Brain microvascular endothelial cell (primary cell): ENCODE results near the gene QSER1.
A peak's percentile ranks its signal among the peaks of the same experiment; 100 is the strongest.

Experiments
- DNase-seq: peaks from one replicate; pipeline ENCODE4 v3.0.0-alpha.2; 2020
- H3K27ac ChIP-seq: fragments of 250-450 bp; sonication (Bioruptor Pico); 2 replicates; pipeline ENCODE4 v1.5.1; 2020; ENCODE audit warnings: mild to moderate bottlenecking, moderate library complexity
- H3K27me3 ChIP-seq: fragments of 250-450 bp; sonication (Bioruptor Pico); replicated peaks from 2 replicates; pipeline ENCODE4 v1.5.1; 2020; ENCODE audit warnings: mild to moderate bottlenecking
- H3K36me3 ChIP-seq: fragments of 250-450 bp; sonication (Bioruptor Pico); replicated peaks from 2 replicates; pipeline ENCODE4 v1.5.1; 2020; ENCODE audit warnings: mild to moderate bottlenecking
- H3K4me3 ChIP-seq: 2 replicates; pipeline ENCODE4 v1.5.1; 2011; ENCODE audit warnings: low read depth, mild to moderate bottlenecking, control low read depth, low read length, moderate library complexity
- in situ Hi-C: cut with HindIII; loops from 2 replicates; pipeline ENCODE4 v1.10.0; 2017; ENCODE audit warnings: low sequenced_read_pairs, low pct_ligation_motif_present
- TF ChIP-seq, protein P1 (sequence below): IDR thresholded peaks from 2 replicates; pipeline ENCODE4 v1.5.1; 2011; ENCODE audit warnings: low read depth, mild to moderate bottlenecking, moderate library complexity, low read length, control low read depth, inconsistent platforms; ENCODE audit errors: missing control alignments

Gene QSER1

DNA sequence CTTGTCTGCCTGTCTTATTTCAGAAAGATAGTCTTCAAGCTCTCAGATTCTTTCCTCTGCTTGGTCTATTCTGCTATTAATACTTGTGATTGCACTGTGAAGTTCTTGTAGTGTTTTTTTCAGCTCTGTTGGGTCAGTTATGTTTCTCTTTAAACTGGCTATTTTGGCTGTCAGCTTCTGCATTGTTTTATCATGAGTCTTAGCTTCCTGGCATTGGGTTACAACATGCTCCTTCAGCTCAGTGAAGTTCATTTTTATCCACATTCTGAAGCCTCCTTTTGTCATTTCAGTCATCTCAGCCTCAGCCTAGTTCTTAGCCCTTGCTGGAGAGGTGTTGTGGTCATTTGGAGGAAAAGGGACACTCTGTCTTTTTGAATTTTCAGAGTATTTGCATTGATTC lies 107.6 kb downstream of the QSER1 start:
- peak; percentile 80 for DNase-seq
- Histone ChIP-seq H3K27ac (no peak overlapping the region), H3K36me3 (no peaks in the 10 kb centered on the region), H3K4me3 (no peak overlapping the region), H3K27me3 (no peaks in the 10 kb centered on the region)
- in situ Hi-C loops: no loop called here
- TF ChIP-seq, protein P1, sequence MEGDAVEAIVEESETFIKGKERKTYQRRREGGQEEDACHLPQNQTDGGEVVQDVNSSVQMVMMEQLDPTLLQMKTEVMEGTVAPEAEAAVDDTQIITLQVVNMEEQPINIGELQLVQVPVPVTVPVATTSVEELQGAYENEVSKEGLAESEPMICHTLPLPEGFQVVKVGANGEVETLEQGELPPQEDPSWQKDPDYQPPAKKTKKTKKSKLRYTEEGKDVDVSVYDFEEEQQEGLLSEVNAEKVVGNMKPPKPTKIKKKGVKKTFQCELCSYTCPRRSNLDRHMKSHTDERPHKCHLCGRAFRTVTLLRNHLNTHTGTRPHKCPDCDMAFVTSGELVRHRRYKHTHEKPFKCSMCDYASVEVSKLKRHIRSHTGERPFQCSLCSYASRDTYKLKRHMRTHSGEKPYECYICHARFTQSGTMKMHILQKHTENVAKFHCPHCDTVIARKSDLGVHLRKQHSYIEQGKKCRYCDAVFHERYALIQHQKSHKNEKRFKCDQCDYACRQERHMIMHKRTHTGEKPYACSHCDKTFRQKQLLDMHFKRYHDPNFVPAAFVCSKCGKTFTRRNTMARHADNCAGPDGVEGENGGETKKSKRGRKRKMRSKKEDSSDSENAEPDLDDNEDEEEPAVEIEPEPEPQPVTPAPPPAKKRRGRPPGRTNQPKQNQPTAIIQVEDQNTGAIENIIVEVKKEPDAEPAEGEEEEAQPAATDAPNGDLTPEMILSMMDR: no peak

GRCh38 chr11:33001281-33001680 lies 108.7 kb downstream of the QSER1 start:
- no peak overlapping the region for H3K4me3 ChIP-seq
- TF ChIP-seq, protein P1: no peak
- DNase-seq: no peak
- in situ Hi-C loops: no loop called here
- no peaks in the 10 kb centered on the region for H3K27me3 ChIP-seq
- H3K36me3 ChIP-seq: no peaks in the 10 kb centered on the region
- no peak overlapping the region for H3K27ac ChIP-seq

DNA sequence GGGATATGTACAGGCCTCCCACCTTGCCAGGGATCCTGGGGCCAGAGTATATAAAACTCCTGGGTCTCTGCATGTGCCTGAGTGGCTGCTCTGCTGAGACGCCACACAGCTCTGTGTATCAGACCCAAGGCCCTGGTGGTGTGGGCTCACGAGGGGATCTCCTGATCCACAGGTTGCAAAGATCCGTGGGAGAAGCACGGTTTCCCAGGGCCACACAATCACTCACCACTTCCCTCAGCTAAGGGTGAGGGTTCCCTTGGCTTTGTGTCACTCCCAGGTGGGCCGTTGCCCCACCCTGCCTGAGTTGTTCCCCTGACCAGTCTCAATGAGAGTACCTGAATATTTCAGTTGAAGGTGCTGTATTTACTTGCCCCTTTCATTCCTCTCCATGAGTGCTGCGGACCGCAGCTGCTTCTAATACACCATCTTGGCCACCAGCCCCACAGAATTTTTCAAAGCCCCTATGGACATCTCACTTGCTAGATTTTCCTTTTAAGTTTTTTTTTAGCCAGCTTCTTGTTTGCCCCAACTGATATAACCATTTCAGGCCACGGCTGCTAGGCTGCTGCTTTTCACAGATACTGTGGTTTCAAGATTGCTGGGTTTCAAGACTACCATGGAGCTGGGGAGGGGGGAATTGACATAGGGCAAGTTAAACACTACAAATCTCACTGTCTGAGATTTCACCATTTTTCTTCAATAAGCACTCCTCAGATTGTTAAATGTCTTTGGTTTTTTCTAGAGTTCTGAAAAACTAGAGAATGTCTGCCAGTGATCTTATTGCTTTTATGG lies 109.3 kb downstream of the QSER1 start:
- TF ChIP-seq, protein P1: no peak
- DNase-seq: no peak
- H3K27ac ChIP-seq: no peak overlapping the region
- in situ Hi-C loops: no loop called here
- H3K27me3 ChIP-seq: no peaks in the 10 kb centered on the region
- H3K36me3 ChIP-seq: no peaks in the 10 kb centered on the region
- H3K4me3 ChIP-seq: no peak overlapping the region

GRCh38 chr11:33005175-33005574 lies 112.6 kb downstream of the QSER1 start:
- in situ Hi-C loops: no loop called here
- TF ChIP-seq, protein P1: no peak
- Histone ChIP-seq H3K27me3 (no peaks in the 10 kb centered on the region), H3K4me3 (no peak overlapping the region), H3K36me3 (no peaks in the 10 kb centered on the region), H3K27ac (no peak overlapping the region)
- no peak for DNase-seq

DNA sequence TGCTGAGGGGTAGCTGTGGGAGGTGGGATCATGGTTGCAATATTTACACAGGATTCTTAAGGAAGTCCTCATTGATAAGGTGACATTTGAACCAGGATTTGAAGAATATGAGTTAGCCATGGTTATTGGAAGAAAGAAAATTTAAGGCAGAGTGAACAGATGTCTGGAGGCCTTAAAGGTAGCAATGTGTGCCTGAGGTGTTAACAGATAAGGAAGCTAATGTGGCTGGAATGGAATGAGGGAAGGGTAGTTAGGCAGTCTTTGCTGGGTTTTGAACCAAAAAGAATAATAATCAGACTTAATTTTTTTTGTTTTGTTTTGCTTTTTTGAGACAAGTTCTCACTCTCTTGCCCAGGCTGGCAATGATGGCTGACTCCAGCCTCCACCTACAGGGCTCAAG lies 113.4 kb downstream of the QSER1 start:
- H3K27me3 ChIP-seq: no peaks in the 10 kb centered on the region
- TF ChIP-seq, protein P1: no peak
- in situ Hi-C loops: no loop called here
- no peak overlapping the region for H3K4me3 ChIP-seq
- no peaks in the 10 kb centered on the region for H3K36me3 ChIP-seq
- no peak overlapping the region for H3K27ac ChIP-seq
- no peak for DNase-seq

DNA sequence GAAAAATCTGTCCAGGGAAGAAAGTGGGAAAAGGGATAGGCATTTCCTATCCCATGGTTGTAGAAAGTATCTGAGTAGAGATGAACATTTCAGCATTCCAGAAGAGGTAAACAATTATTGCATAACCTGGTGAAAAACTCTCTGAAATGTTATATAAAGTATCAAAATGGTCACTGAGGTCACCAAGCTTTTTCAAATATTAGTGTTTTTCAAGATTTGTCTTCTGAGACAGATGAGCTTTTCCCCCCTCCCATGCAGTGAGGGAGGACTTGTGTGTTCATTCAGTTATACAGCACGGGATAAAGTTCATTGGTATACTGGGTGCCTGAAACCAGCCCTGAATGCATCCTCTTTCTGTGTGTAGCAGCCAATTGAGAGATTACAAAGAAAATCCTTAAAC lies 121.1 kb downstream of the QSER1 start:
- no peak overlapping the region for H3K4me3 ChIP-seq
- in situ Hi-C loops: no loop called here
- no peak overlapping the region for H3K27ac ChIP-seq
- no peaks in the 10 kb centered on the region for H3K27me3 ChIP-seq
- TF ChIP-seq, protein P1: no peak
- no peaks in the 10 kb centered on the region for H3K36me3 ChIP-seq
- no peak for DNase-seq
